PC-9 (cell line): ENCODE data around the gene SYT2. TPM values are rescaled to one million over a fixed set of nuclear protein-coding genes. Genes with fewer than 3 reads are reported as not detected.
A peak's percentile ranks its signal among the peaks of the same experiment; 100 is the strongest.
"Not testable (repeated sequence)": the region's sequence is repeated elsewhere in the genome, so short reads cannot be mapped to it uniquely, and the experiment has no call there.

Experiments
- BruUV-seq: library from RNA; stranded (reverse); fragments of 400-500 nt; replicated peaks from 2 replicates; lab custom pipeline; 2021; lab: Mats Ljungman, UMichigan
- CTCF ChIA-PET: fragments of 300-600 bp; sonication (Branson Sonifier 250); formaldehyde crosslinking; loops from one replicate; lab custom pipeline; 2022; ENCODE audit warnings: antibody characterized with exemption; lab: Charles Lee
- POLR2A ChIA-PET: fragments of 300-600 bp; sonication (Branson Sonifier 250); formaldehyde crosslinking; loops from one replicate; lab custom pipeline; 2022; ENCODE audit warnings: antibody characterized with exemption; ENCODE audit not compliant: unreplicated experiment; lab: Charles Lee
- DNase-seq, 2 experiments: peaks; one replicate each; pipeline versions ENCODE4 v3.0.0 to v3.0.0-alpha.2; 2015 to 2022; ENCODE audit warnings: mixed read lengths in 1 of 2
- H2AFZ ChIP-seq: fragments of 200-600 bp; sonication (generic); 2 replicates; pipeline ENCODE4 v1.8.1; 2017; ENCODE audit warnings: antibody characterized with exemption
- H3F3A ChIP-seq: fragments of 200-600 bp; sonication (generic); 2 replicates; pipeline ENCODE4 v1.8.1; 2017; ENCODE audit warnings: antibody characterized with exemption, mild to moderate bottlenecking, low read depth; ENCODE audit not compliant: insufficient read depth
- H3K27ac ChIP-seq: fragments of 200-600 bp; sonication (generic); 2 replicates; pipeline ENCODE4 v1.6.1; 2016; ENCODE audit warnings: mixed run types
- H3K27me3 ChIP-seq: fragments of 200-600 bp; sonication (generic); 2 replicates; pipeline ENCODE4 v1.6.1; 2016; ENCODE audit warnings: low read depth, mixed run types; ENCODE audit not compliant: insufficient read depth
- H3K36me3 ChIP-seq: fragments of 200-600 bp; sonication (generic); 2 replicates; pipeline ENCODE4 v1.6.1; 2016; ENCODE audit warnings: low read depth, mixed run types
- H3K4me1 ChIP-seq: fragments of 200-600 bp; sonication (generic); replicated peaks from 2 replicates; pipeline ENCODE4 v1.6.1; 2016; ENCODE audit warnings: mixed run types; ENCODE audit not compliant: insufficient read depth
- H3K4me2 ChIP-seq: fragments of 200-600 bp; sonication (generic); 2 replicates; pipeline ENCODE4 v1.6.1; 2017; ENCODE audit warnings: mixed run types
- H3K4me3 ChIP-seq: fragments of 200-600 bp; sonication (generic); 2 replicates; pipeline ENCODE4 v1.6.1; 2016; ENCODE audit warnings: mixed run types
- H3K79me2 ChIP-seq: fragments of 200-600 bp; sonication (generic); 2 replicates; pipeline ENCODE4 v1.6.1; 2017; ENCODE audit warnings: low read depth, mixed run types
- H3K9me2 ChIP-seq: fragments of 200-600 bp; sonication (generic); 2 replicates; pipeline ENCODE4 v1.8.1; 2017; ENCODE audit warnings: mild to moderate bottlenecking; ENCODE audit not compliant: insufficient read depth
- H3K9me3 ChIP-seq: fragments of 200-600 bp; sonication (generic); 2 replicates; pipeline ENCODE4 v1.8.1; 2016; ENCODE audit warnings: low read depth; ENCODE audit not compliant: insufficient read depth
- H4K20me1 ChIP-seq: fragments of 200-600 bp; sonication (generic); 2 replicates; pipeline ENCODE4 v1.8.1; 2017; ENCODE audit not compliant: insufficient read depth
- EZH2 ChIP-seq: fragments of 200-600 bp; sonication (generic); IDR thresholded peaks from 2 replicates; pipeline ENCODE4 v1.8.0; 2017; ENCODE audit warnings: antibody characterized with exemption, low read depth
- intact Hi-C: fragments of 100-400 bp; cut with micrococcal nuclease; formaldehyde crosslinking; loops from one replicate; pipeline ENCODE4 v1.10.0; 2022; ENCODE audit not compliant: unreplicated experiment
- total RNA-seq: library from RNA; stranded (reverse); gene quantifications from 2 replicates; pipeline ENCODE4 v1.2.3, GENCODE V29; 2021
- TF ChIP-seq, protein P1 (sequence below): fragments of 200-600 bp; sonication (generic); conservative IDR thresholded peaks from 2 replicates; pipeline ENCODE4 v1.6.1; 2017; ENCODE audit warnings: mixed run types, antibody characterized with exemption, mild to moderate bottlenecking, moderate library complexity

Gene SYT2
- total RNA-seq, 1 experiment from 2014 or later = 0.07 TPM

DNA sequence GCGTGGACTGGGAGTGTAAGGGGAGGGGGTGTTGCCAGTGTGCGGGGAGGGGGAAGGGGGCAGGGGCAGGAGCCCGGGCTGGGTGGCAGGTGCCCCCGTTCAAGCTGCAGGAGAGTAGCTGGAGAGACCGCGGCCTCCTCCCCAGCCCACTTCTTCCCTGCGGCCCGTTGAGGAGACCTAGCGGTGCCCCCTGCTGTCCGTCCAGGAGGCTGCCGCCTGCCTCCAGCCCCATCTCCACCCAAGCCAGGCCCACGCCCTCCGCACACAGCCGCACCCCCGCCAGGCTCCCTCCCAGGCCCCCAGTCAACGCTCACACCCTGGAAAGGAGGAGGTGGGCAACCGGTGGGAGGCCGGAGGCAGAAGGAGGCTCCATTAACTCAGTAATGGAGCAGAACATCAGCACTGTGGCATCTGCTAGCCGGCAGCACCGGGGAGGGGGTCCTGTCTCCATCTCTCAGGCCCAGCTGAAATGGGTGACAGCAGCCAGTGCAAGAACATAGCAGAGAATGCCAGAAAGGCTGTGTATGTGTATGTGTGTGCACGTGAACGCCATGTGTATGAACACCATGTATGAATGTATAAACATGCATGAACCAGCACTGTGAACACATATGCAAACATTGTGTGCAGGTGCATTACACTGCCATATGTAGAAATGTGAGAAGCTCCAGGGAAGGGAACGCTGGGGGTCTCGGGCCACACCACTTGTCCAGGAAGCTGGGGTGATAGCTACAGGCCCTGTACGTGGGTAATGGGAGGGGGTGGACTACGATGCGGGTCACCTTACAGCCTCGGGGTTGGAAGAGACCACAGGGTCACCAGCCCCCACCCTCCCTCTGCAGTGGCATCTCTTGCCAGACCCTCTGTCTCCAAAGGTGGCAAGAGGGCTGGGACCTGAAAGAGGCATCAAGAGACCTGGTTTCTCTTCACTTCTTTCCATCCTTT, 84.6 kb downstream of the SYT2 start:
- no TSS peak for BruUV-seq
- Histone ChIP-seq H3K27ac (no peak overlapping the region), H3K79me2 (no peaks in the 10 kb centered on the region), H2AFZ (no peak overlapping the region), H4K20me1 (no peaks in the 10 kb centered on the region), H3K27me3 (peaks cover 13% of the 10 kb centered on the region; the same call in 1 of the 2 replicates), H3F3A (no peaks in the 10 kb centered on the region), H3K4me1 (no peaks in the 10 kb centered on the region), H3K4me2 (no peak overlapping the region), H3K9me2 (no peaks in the 10 kb centered on the region), H3K4me3 (no peak overlapping the region), H3K9me3 (no peaks in the 10 kb centered on the region), H3K36me3 (no peaks in the 10 kb centered on the region)
- peak in 1 of 2 experiments; percentile 68 for DNase-seq
- intact Hi-C loops = loop anchor here (5.0 kb wide), 1 partner anchor 283 kb away; the partner anchor contains the start of gene UBE2T
- ChIA-PET CTCF (interaction anchor here (1.0 kb wide), 1 partner anchor 26 kb away, joined by 4 read pairs; no protein-coding TSS in a partner anchor), POLR2A (interaction anchor here (0.6 kb wide), 1 partner anchor 87 kb away, joined by 5 read pairs; no protein-coding TSS in a partner anchor)
- TF ChIP-seq, protein P1, sequence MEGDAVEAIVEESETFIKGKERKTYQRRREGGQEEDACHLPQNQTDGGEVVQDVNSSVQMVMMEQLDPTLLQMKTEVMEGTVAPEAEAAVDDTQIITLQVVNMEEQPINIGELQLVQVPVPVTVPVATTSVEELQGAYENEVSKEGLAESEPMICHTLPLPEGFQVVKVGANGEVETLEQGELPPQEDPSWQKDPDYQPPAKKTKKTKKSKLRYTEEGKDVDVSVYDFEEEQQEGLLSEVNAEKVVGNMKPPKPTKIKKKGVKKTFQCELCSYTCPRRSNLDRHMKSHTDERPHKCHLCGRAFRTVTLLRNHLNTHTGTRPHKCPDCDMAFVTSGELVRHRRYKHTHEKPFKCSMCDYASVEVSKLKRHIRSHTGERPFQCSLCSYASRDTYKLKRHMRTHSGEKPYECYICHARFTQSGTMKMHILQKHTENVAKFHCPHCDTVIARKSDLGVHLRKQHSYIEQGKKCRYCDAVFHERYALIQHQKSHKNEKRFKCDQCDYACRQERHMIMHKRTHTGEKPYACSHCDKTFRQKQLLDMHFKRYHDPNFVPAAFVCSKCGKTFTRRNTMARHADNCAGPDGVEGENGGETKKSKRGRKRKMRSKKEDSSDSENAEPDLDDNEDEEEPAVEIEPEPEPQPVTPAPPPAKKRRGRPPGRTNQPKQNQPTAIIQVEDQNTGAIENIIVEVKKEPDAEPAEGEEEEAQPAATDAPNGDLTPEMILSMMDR = peak; percentile 66
- no peak for TF ChIP-seq EZH2

DNA sequence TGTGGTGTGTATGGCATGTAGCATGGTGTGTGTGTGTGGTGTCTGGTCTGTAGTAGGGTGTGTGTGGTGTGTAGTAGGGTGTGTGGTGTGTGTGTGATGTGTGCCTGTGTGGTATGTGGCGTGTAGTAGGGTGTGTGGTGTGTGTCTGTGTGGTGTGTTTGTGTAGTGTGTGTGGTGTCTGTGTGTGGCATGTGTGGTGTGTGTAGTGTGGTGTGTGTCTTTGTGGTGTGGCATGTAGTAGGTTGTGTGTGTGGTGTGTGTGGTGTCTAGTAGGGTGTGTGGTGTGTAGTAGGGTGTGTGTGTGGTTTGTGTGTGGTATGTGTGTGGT, 85.5 kb downstream of the SYT2 start:
- intact Hi-C loops = loop anchor here (5.0 kb wide), 1 partner anchor 282 kb away; the partner anchor contains the start of gene UBE2T
- Histone ChIP-seq H3K36me3 (no peaks in the 10 kb centered on the region), H3K27me3 (peaks cover 9% of the 10 kb centered on the region; the same call in 1 of the 2 replicates), H3K9me2 (no peaks in the 10 kb centered on the region), H4K20me1 (no peaks in the 10 kb centered on the region), H3K9me3 (no peaks in the 10 kb centered on the region), H3K4me1 (no peaks in the 10 kb centered on the region), H3F3A (no peaks in the 10 kb centered on the region), H3K4me3 (no peak overlapping the region), H3K27ac (no peak overlapping the region), H2AFZ (no peak overlapping the region), H3K4me2 (no peak overlapping the region), H3K79me2 (no peaks in the 10 kb centered on the region)
- ChIA-PET POLR2A (no interaction called here), CTCF (interaction anchor here (1.0 kb wide), 1 partner anchor 25 kb away, joined by 4 read pairs; no protein-coding TSS in a partner anchor)
- no peak for TF ChIP-seq EZH2
- TF ChIP-seq, protein P1 = no peak
- no peak for DNase-seq
- BruUV-seq = no TSS peak

DNA sequence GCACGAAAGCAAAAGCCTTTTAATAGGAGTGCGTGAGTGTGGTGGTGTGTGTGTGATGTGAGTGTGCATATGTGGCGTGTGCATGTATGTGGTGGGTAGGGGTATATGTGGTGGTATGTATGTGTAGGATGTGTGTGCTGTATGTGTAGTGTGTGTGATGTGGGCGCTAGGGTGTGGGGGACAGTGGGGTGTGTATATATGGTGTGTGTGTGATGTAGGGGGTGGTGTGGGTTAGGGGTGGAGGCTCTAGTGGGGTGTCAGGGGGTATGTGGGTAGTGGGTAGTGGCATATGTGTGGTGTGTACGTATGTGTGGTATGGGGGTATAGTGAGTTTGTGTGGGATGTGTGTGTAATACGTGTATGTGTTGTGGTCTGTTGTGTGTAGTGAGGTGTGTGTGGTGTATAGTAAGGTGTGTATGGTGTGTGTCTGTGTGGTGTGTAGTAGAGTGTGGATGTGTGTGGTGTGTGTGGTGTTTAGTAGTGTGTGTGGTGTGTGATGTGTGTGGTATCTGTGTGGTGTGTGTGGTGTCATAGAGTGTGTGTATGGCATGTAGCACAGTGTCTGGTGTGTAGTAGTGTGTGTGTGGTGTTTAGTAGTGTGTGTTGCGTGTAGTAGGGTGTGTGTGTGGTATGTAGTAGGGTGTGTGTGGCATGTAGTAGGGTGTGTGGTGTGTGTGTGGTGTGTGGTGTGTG, 86.0 kb downstream of the SYT2 start:
- Histone ChIP-seq H2AFZ (no peak overlapping the region), H3K36me3 (no peaks in the 10 kb centered on the region), H3K4me1 (no peaks in the 10 kb centered on the region), H3K79me2 (no peaks in the 10 kb centered on the region), H4K20me1 (no peaks in the 10 kb centered on the region), H3K4me2 (no peak overlapping the region), H3K4me3 (no peak overlapping the region), H3F3A (no peaks in the 10 kb centered on the region), H3K27me3 (peaks cover 6% of the 10 kb centered on the region; the same call in 1 of the 2 replicates), H3K9me3 (no peaks in the 10 kb centered on the region), H3K9me2 (no peaks in the 10 kb centered on the region), H3K27ac (no peak overlapping the region)
- POLR2A ChIA-PET = no interaction called here
- BruUV-seq = no TSS peak
- DNase-seq = no peak
- TF ChIP-seq, protein P1 = no peak
- no peak for TF ChIP-seq EZH2
- CTCF ChIA-PET = no interaction called here
- intact Hi-C loops = no loop called here

DNA sequence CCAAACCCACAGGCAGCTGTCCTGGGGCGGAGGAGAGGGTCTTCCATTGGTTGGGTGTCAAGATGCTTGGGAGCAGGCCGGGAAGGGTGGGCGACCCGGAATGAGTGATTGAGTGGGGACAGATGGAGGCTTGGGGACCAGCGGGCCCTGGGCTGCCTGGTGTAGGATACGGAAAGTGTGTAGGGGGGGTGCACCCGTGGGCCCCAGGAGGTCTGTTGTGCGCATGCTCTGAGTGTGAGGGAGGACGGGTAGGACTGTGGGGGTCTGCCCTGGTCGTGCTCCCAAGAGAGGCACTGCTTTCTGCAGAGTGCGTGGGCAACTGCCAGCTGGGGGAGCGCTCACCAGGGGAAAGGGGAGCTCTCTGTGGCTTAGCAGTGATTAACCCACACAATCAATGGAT, 86.8 kb downstream of the SYT2 start:
- H3K9me2 ChIP-seq, H3K27me3 ChIP-seq, H4K20me1 ChIP-seq, H3K9me3 ChIP-seq, BruUV-seq, H3K4me3 ChIP-seq, H2AFZ ChIP-seq, H3K79me2 ChIP-seq, H3K36me3 ChIP-seq, DNase-seq, POLR2A ChIA-PET, H3K4me1 ChIP-seq, H3F3A ChIP-seq, H3K4me2 ChIP-seq, intact Hi-C loops, CTCF ChIA-PET, H3K27ac ChIP-seq: not testable (repeated sequence)
